Activated T-cell treated with anti-CD3 and anti-CD28 coated beads for 24 hours (primary cell): ENCODE results near the gene MMUT.
A peak's percentile ranks its signal among the peaks of the same experiment; 100 is the strongest.
"Not testable (repeated sequence)": the region's sequence is repeated elsewhere in the genome, so short reads cannot be mapped to it uniquely, and the experiment has no call there.

Source experiments
- DNase-seq: peaks from one replicate; pipeline ENCODE4 v3.0.0-alpha.2; 2020; ENCODE audit warnings: low read depth

MMUT gene

DNA sequence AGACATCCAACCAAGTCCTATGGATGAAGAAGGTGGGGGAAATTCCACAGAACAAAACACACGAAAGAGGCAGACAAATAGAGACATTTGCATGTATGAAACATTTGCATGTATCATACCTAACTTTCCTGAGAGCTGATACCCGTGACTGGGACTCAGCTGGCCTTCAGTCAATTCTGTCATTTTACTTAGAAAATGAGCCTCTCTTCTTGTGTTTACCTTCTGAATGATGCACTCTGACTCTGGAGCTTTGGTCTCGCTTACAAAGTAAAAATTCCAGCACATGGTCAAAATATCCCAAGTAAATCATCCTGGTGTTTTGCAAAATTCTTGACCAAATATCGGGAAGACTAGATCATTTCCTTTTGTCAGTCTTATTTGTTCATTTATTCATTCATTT lies 46.9 kb downstream of the MMUT start:
- no peak for DNase-seq

DNA sequence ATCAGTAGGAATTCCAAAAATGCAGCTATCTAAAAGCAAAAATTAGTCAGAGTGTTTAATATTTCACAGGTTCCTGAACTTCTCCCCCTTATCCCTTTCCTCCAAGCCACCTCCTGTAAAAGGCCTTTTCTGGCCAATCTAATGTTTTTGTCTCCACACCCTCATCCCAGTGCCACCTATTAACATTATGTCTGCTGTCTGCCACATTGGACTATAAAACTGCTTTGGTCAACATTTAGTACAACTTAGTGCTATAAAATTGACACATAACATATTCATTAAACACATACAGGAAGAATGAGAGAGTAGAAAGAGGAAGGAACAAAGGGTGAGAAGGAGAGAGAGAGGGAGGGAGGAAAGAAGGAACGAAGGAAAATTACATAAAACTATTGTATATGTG lies 47.7 kb downstream of the MMUT start:
- no peak for DNase-seq

GRCh38 chr6:49410564-49410963 lies 52.5 kb downstream of the MMUT start:
- no peak for DNase-seq

GRCh38 chr6:49409951-49410542 lies 53.0 kb downstream of the MMUT start:
- peak; percentile 41 for DNase-seq

DNA sequence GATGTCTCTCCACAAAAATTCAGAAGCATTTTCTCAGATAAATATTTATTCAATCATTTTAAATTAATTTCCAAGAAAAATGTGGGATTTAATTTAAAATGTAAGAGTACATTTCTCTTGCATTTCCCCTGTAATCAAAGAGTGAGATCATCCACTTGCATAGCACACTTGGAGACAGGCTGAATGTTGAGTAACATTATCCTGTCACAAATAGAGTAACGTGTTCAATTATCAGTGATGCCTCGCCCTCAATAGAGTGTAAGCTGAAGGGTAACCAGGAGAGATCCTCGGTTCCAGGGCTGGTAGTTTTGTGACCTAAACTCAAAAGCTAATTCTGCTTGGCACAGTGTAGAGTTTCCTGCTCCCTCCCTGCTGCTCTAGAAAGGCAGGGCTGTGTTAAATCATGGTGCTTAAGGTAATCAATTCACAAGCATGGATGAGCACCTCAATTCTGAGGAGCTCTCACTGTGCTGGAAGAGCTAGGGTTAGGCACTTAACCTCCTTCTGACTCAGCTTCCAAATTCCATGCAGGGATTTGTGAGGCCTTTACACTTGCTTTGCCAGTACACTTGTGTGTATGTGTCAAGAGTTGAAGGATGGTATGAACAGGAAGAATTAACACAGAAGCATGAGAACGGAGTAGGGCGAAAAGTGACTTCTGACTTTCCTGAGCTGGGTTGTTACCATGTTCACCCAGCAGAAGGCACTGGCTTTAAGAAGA lies 56.6 kb downstream of the MMUT start:
- no peak for DNase-seq

- DNase-seq, result no peak
Measured at GRCh38 chr6:49401063-49401462, 62.0 kb downstream of the MMUT start.

DNA sequence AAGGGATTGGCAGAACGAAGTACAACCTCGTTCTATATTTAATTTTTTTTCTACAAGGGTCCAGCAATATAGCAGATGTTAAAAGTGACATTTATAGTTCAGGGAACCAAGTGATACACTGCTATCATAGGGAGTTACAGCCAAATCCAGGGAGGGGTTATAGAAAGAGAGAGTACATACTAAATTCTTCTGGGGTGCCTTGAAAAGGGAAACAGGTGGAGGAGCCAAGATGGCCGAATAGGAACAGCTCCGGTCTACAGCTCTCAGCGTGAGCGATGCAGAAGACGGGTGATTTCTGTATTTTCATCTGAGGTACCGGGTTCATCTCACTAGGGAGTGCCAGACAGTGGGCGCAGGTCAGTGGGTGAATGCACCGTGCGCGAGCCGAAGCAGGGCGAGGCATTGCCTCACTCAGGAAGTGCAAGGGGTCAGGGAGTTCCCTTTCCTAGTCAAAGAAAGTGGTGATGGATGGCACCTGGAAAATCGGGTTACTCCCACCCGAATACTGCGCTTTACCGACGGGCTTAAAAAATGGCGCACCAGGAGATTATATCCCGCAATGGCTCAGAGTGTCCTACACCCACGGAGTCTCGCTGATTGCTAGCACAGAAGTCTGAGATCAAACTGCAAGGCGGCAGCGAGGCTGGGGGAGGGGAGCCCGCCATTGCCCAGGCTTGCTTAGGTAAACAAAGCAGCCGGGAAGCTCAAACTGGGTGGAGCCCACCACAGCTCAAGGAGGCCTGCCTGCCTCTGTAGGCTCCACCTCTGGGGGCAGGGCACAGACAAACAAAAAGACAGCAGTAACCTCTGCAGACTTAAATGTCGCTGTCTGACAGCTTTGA lies 76.2 kb downstream of the MMUT start:
- not testable (repeated sequence) for DNase-seq

- DNase-seq, result no peak
Measured at GRCh38 chr6:49384904-49385303, 78.1 kb downstream of the MMUT start.
